Measurements from ENCODE around the gene HDAC9.

- TF ChIP-seq CTCF (IDR thresholded peaks at IDR 0.05; ENCODE audit: low read depth, low read length) (no peak), EZH2phosphoT487 (IDR thresholded peaks at IDR 0.05; ENCODE audit: low read depth) (no peak)
Observed at GRCh38 chr7:18866359-18867036, 370.9 kb downstream of the HDAC9 start.

All from OCI-LY3 (cell line).